LNCaP clone FGC (cell line): Measurements from ENCODE around the gene CBX1.

Experiments used
- DNase-seq: peaks from one replicate; pipeline ENCODE4 v3.0.0-alpha.2; 2011; ENCODE audit warnings: low read depth
- H3K4me3 ChIP-seq: 2 replicates; pipeline ENCODE4 v1.5.1; 2011; ENCODE audit warnings: mild to moderate bottlenecking, low read depth, low read length, control low read depth
- TF ChIP-seq, protein P1 (sequence below): IDR thresholded peaks from 2 replicates; pipeline ENCODE4 v1.5.1; 2012; ENCODE audit warnings: mild to moderate bottlenecking; ENCODE audit not compliant: control insufficient read depth, insufficient read depth; ENCODE audit errors: extremely low read depth

Gene CBX1

DNA sequence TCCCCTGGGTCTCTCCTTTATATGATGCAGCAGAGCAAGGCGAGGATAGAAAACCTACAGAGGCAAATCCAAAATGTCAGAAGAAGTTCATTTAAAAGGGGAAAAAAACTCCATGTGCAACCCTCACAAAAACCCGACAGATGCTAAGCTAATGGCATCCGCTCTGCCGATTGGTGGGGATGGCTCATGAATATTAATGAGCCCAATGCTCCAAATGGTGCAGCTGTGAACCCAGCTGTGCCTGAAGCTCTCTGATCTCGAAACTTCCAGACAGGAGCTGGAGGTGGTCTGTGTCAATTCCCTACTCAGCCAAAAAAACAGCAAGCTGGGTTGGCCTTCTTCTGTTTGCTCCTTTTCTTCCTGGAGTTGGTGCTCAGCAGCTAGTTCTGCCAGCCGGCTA, 21.8 kb upstream of the CBX1 start:
- DNase-seq, result no peak
- H3K4me3 ChIP-seq, result no peak overlapping the region
- TF ChIP-seq, protein P1, sequence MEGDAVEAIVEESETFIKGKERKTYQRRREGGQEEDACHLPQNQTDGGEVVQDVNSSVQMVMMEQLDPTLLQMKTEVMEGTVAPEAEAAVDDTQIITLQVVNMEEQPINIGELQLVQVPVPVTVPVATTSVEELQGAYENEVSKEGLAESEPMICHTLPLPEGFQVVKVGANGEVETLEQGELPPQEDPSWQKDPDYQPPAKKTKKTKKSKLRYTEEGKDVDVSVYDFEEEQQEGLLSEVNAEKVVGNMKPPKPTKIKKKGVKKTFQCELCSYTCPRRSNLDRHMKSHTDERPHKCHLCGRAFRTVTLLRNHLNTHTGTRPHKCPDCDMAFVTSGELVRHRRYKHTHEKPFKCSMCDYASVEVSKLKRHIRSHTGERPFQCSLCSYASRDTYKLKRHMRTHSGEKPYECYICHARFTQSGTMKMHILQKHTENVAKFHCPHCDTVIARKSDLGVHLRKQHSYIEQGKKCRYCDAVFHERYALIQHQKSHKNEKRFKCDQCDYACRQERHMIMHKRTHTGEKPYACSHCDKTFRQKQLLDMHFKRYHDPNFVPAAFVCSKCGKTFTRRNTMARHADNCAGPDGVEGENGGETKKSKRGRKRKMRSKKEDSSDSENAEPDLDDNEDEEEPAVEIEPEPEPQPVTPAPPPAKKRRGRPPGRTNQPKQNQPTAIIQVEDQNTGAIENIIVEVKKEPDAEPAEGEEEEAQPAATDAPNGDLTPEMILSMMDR, result no peak

DNA sequence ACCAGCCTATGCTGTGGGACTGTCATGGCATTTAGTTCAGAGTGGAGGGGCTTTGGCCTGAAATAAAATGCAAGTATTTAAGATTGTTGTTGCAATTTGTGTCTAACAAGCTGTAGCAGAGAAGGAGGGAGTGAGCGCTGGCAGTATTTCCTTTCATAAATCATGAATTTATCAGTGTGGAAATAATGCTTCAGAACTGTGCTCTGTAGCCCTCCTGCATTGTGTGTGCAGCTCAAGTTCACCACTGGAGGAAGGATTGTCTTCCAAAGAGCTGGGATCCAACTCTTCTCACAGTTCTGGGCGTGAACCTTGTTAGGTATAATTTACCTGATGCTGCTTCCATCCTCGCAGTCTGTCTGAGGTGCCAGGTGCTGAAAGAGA, 21.4 kb upstream of the CBX1 start:
- no peak for DNase-seq
- TF ChIP-seq, protein P1, result no peak
- H3K4me3 ChIP-seq, result no peak overlapping the region

DNA sequence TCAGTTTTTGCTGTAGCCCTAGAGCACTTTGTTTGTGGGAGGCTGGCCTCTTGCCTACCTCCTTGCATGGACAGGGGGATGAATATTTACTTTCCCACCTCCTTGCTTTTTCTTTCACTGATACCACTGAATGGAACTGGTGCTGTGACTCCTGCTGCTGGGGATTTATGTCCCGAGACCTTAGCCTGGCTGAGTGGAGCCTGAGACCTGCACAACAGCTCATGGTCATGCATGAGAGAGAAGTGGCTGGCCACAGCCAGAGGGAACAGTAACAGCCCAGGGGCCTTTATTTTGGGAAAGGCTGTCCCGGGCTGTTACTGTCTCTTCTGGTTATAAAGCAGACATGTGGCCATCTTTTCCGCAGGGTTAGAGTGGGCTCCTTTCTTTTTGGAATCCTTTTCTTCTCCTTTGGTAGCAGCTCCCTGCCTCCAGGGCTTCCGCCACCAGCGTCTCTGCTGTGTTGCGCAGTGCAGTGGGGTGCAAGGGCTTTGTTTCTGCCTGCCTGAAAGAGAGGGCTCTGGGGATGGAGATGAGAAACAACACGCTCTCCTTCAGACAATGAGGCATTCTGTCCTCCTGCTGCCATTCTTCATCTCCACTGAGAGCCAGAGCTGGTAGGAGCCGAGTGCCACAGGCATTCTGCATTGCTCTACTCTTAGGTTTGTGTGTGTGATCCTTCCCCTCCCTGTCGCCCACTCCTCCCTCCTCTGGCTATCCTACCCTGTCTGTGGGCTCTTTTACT, 20.8 kb upstream of the CBX1 start:
- DNase-seq, result no peak
- TF ChIP-seq, protein P1, result no peak
- H3K4me3 ChIP-seq, result no peak overlapping the region

DNA sequence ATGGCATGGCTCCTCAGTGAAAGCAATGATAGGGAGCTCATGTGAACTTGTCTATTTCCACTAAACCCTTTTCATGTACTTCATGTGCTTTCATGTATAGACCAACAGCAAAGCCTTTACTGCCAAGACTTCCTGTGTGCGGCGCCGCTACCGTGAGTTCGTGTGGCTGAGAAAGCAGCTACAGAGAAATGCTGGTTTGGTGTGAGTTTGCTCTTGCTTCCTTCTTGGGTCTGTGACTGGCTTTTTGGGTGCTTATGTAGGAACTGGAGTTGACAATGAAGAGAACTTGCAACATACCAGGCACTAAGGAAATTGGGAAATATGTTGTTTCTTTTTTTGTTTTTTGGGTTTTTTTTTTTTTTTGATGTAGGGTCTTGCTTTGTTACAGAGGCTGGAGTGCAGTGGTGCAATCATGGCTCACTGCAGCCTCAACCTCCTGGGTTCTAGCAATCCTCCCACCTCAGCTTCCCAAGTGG, 12.0 kb upstream of the CBX1 start:
- no peak for DNase-seq
- no peak overlapping the region for H3K4me3 ChIP-seq
- TF ChIP-seq, protein P1, result no peak

DNA sequence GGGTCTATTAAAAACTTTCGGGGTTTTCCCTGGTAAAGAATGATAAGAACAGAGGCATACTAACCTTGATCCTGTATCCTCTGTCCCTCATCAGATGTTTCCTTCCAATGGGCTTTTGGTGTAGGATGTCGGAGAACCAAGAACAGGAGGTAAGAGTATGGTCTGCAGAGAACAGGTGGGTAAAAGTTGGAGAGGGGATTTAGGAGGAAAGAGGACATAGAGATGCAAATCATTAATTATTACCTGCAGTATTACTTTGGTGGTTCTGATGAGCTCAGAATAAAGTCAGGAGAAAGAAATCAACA, 10.6 kb upstream of the CBX1 start:
- H3K4me3 ChIP-seq, result no peak overlapping the region
- DNase-seq, result no peak
- TF ChIP-seq, protein P1, result no peak

DNA sequence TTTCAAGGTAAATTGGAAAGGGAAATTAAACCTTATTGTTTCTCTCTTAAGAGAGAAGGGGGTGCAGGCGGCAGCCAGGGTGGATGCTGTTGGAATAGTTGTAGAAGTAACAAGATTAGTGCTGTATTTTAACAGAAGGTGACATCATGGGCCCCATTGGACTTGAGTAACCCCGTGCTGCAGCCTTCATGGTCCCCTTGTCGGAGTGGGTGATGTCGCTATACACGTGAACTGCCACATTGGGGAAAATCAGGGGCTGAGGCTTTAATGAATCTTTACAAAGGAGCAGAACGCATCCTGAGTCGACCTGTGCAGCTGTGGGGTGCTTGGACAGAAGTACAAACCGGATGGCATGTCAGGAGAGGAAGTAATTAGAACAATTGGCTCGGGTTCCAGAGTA, 9.5 kb upstream of the CBX1 start:
- no peak for DNase-seq
- TF ChIP-seq, protein P1, result no peak
- H3K4me3 ChIP-seq, result no peak overlapping the region

DNA sequence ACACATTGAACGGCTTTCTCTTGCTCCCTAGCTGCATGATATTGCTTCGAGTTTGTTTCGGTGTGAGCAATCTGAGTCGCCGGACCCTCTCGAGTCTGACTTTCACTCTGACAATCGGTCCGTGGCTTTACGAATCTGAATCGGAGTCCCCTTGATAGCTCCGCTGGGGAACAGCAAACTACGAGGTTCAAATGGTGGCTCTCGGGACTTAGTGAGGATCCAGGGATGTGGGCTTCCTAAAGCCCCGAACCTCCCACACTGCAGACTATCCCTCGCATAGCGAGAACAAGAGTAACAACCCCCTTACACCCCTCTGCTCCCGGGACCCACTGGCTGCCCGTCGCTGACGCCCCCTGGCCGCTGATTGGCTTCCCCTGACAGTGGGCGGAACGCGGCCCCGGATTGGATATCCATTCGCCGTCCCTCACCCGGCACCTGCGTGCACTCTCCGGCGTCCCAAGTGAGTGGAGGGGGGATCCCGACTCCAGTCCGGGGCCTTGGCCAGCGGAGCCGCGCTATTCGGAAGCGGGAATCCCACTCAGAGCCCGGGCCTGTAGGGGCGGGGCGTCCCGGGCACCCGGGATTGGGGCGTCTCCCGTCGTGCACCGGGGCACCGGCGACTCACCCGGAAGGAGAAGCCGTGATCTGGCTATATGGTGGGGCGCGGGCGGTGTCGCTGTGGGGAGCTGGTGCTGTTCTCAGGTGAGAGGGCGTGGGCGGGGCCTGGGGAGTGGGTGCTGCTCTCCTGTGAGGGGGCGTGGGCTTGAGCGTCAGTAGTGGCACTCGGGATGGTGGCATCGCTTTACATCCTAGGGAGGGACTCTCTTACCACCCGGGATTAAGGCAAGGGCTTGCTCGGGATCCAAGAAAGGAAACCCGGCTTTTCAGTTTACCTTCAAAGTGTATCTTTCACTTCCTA, 6.1 kb upstream of the CBX1 start, which contains the start of gene SNX11:
TSS of gene SNX11 (plus strand) at position 630 of the 919 bp plus-strand sequence. CDS start 4,278 bp downstream, outside the sequence.
- TF ChIP-seq, protein P1, result peak; percentile 22; the same call in 1 of the 2 replicates
- DNase-seq, result peak; percentile 65
- peak within 1 kb of the TSS; percentile 80 for H3K4me3 ChIP-seq
